ENCODE measurements around the gene ZDHHC16.

- TF ChIP-seq, protein P1, sequence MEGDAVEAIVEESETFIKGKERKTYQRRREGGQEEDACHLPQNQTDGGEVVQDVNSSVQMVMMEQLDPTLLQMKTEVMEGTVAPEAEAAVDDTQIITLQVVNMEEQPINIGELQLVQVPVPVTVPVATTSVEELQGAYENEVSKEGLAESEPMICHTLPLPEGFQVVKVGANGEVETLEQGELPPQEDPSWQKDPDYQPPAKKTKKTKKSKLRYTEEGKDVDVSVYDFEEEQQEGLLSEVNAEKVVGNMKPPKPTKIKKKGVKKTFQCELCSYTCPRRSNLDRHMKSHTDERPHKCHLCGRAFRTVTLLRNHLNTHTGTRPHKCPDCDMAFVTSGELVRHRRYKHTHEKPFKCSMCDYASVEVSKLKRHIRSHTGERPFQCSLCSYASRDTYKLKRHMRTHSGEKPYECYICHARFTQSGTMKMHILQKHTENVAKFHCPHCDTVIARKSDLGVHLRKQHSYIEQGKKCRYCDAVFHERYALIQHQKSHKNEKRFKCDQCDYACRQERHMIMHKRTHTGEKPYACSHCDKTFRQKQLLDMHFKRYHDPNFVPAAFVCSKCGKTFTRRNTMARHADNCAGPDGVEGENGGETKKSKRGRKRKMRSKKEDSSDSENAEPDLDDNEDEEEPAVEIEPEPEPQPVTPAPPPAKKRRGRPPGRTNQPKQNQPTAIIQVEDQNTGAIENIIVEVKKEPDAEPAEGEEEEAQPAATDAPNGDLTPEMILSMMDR (IDR thresholded peaks at IDR 0.05): no peak
- no peak for TF ChIP-seq EP300 (IDR thresholded peaks at IDR 0.05)
- no peak for TF ChIP-seq POLR2A (IDR thresholded peaks at IDR 0.05; ENCODE audit: low read depth)
- no peak for TF ChIP-seq POLR2AphosphoS5 (IDR thresholded peaks at IDR 0.05)
Measured at GRCh38 chr10:97426776-97427570, 19.0 kb upstream of the ZDHHC16 start.

Data from esophagus muscularis mucosa (tissue), 4 donors.